Measurements from ENCODE around the gene CYP1A1.
A peak's percentile ranks its signal among the peaks of the same experiment; 100 is the strongest.

The CYP1A1 gene, protein sequence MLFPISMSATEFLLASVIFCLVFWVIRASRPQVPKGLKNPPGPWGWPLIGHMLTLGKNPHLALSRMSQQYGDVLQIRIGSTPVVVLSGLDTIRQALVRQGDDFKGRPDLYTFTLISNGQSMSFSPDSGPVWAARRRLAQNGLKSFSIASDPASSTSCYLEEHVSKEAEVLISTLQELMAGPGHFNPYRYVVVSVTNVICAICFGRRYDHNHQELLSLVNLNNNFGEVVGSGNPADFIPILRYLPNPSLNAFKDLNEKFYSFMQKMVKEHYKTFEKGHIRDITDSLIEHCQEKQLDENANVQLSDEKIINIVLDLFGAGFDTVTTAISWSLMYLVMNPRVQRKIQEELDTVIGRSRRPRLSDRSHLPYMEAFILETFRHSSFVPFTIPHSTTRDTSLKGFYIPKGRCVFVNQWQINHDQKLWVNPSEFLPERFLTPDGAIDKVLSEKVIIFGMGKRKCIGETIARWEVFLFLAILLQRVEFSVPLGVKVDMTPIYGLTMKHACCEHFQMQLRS

DNA sequence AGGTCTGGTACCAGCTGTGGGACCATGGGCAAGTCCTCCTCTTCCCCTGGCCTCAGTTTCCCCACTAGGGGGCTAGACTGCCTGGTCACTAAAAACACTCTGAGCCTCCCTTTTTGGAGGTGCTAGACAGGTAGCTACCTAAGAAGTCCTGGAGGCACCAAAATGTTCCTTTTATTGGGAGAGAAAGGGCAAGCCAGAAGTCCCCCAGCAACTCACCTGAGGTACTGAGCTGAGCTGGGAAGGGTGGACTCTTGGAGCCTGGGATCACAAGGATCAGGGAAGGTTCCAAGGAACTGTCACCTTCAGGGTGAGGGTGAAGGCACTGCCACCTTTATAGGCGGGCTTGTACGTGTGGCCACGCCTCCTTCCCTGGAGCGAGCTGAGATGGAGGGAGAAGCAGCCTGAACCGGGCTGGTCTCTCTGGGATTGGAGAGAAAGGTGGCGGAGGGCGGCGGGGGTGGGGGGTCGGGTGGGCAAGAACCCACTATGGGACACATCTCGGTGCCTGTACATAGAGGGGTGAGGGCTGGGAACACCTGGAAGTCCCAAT is at the start of gene CYP1A1:
CYP1A1 (minus strand) TSS at position 304 of the 550 bp plus-strand sequence. CDS start 2,431 bp downstream, outside the sequence.
- TF ChIP-seq CTCF (IDR thresholded peaks at IDR 0.05; ENCODE audit: low read depth, low read length, missing control alignments) = no peak
- in situ Hi-C loops (cut with HindIII; ENCODE audit: low sequenced_read_pairs) = no loop called here
- peak within 1 kb of the TSS; percentile 35 for H3K4me3 ChIP-seq (ENCODE audit: low read depth, low read length)
- DNase-seq (ENCODE audit: low read depth) = no peak

DNA sequence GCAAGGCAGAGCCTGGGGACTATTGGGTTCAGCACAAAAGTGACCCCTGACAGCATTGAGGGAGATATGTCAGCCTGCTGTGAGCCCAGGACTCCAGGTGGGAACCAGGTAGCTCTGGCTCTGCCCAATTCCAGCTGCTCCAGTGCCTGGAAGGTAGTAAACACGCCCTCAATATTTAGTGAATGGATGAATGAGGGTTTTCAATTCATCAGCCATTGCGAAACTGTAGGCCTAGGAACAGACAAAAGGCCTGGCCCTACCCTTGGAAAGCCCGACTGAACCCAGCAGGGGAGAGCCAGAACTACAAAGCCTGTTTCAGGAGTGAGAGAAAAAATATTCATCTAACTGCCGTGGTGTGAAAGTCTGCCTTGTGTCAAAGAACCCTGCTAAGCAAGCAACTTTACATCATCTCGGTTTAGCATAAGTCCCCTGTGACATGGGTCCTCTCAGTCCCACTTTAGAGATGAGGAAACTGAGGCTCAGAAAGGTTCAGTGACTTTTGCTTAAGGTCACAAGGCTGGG is 48.5 kb upstream of the CYP1A1 start:
- no peak for TF ChIP-seq CTCF (IDR thresholded peaks at IDR 0.05; ENCODE audit: low read depth, low read length, missing control alignments)
- peak; percentile 47 for DNase-seq (ENCODE audit: low read depth)
- no peak overlapping the region for H3K4me3 ChIP-seq (ENCODE audit: low read depth, low read length)
- in situ Hi-C loops (cut with HindIII; ENCODE audit: low sequenced_read_pairs) = loop anchor here (5.0 to 10.0 kb wide), 4 partner anchors 36 to 399 kb away; no protein-coding TSS in a partner anchor

- no peak overlapping the region for H3K4me3 ChIP-seq (ENCODE audit: low read depth, low read length)
- in situ Hi-C loops (cut with HindIII; ENCODE audit: low sequenced_read_pairs) = loop anchor here (5.0 to 10.0 kb wide), 4 partner anchors 36 to 399 kb away; no protein-coding TSS in a partner anchor
- DNase-seq (ENCODE audit: low read depth) = no peak
- TF ChIP-seq CTCF (IDR thresholded peaks at IDR 0.05; ENCODE audit: low read depth, low read length, missing control alignments) = no peak
These were observed 48.0 kb upstream of the CYP1A1 start for GRCh38 chr15:74773329-74773728.

GRCh38 chr15:74770211-74770903 is 45.0 kb upstream of the CYP1A1 start:
- TF ChIP-seq CTCF (IDR thresholded peaks at IDR 0.05; ENCODE audit: low read depth, low read length, missing control alignments) = no peak
- DNase-seq (ENCODE audit: low read depth) = no peak
- in situ Hi-C loops (cut with HindIII; ENCODE audit: low sequenced_read_pairs) = loop anchor here (5.0 to 10.0 kb wide), 4 partner anchors 33 to 396 kb away; no protein-coding TSS in a partner anchor
- H3K4me3 ChIP-seq (ENCODE audit: low read depth, low read length) = no peak overlapping the region

- H3K4me3 ChIP-seq (ENCODE audit: low read depth, low read length) = no peak overlapping the region
- no peak for TF ChIP-seq CTCF (IDR thresholded peaks at IDR 0.05; ENCODE audit: low read depth, low read length, missing control alignments)
- DNase-seq (ENCODE audit: low read depth) = no peak
- in situ Hi-C loops (cut with HindIII; ENCODE audit: low sequenced_read_pairs) = loop anchor here (5.0 to 10.0 kb wide), 6 partner anchors 32 to 395 kb away; no protein-coding TSS in a partner anchor
These were observed 44.2 kb upstream of the CYP1A1 start for GRCh38 chr15:74769463-74770025.

Measured in astrocyte of the cerebellum (primary cell).